ENCODE results near the gene RHOV.

GRCh38 chr15:40830884-40831283 lies 43.1 kb downstream of the RHOV start:
- no peak for TF ChIP-seq CTCF (IDR thresholded peaks at IDR 0.05)
- TF ChIP-seq ZFX (IDR thresholded peaks at IDR 0.05; ENCODE audit: borderline replicate concordance), result no peak

All from 22Rv1 (cell line).